Tibial nerve (tissue), 4 donors: ENCODE measurements around the gene TUB. TPM values are rescaled to one million over a fixed set of nuclear protein-coding genes. Genes with fewer than 3 reads are reported as not detected.

Experiments used
- DNase-seq, 2 donors: peaks; one replicate each; pipeline ENCODE4 v3.0.0-alpha.2; 2019; ENCODE audit warnings: low spot score in 2 of 2
- H3K27ac ChIP-seq, 4 donors: fragments of 200-600 bp; sonication (generic) in 3 of 4; one replicate each; pipeline ENCODE4 v1.5.1; 2017 to 2019; ENCODE audit warnings: mild to moderate bottlenecking in 1 of 4
- H3K27me3 ChIP-seq, 2 donors: fragments of 200-600 bp; sonication (generic) in 1 of 2; one replicate each; pipeline versions ENCODE4 v1.5.1 to v1.6.0; 2017 to 2019
- H3K36me3 ChIP-seq, 3 donors: fragments of 200-600 bp; sonication (generic); one replicate each; pipeline ENCODE4 v1.5.1; 2018 to 2019
- H3K4me1 ChIP-seq, 4 donors: fragments of 200-600 bp; sonication (generic) in 3 of 4; one replicate each; pipeline ENCODE4 v1.5.1; 2017 to 2019
- H3K4me3 ChIP-seq, 4 donors: fragments of 200-600 bp; sonication (generic) in 3 of 4; one replicate each; pipeline ENCODE4 v1.5.1; 2017 to 2019; ENCODE audit warnings: mild to moderate bottlenecking in 1 of 4, moderate library complexity in 1 of 4
- H3K9me3 ChIP-seq, 4 donors: fragments of 200-600 bp; sonication (generic) in 3 of 4; one replicate each; pipeline ENCODE4 v1.5.1; 2017 to 2019
- CTCF ChIP-seq, 5 experiments: fragments of 200-600 bp in 3 of 5; fragments of 450-650 bp in 2 of 5; sonication (generic) in 3 of 5; IDR thresholded peaks; one replicate each; pipeline ENCODE4 v1.5.1; 2016 to 2019; ENCODE audit warnings: antibody characterized with exemption in 5 of 5, mild to moderate bottlenecking in 3 of 5, moderate library complexity in 2 of 5
- EP300 ChIP-seq, 2 donors: sonication (generic); formaldehyde crosslinking; IDR thresholded peaks; one replicate each; pipeline ENCODE4 v1.6.1; 2017; ENCODE audit warnings: antibody characterized with exemption in 2 of 2, mild to moderate bottlenecking in 1 of 2
- POLR2A ChIP-seq, 2 donors: fragments of 450-650 bp; IDR thresholded peaks; one replicate each; pipeline ENCODE4 v1.6.1; 2017; ENCODE audit warnings: antibody characterized with exemption in 2 of 2, mild to moderate bottlenecking in 2 of 2, moderate library complexity in 2 of 2
- WGBS, 2 donors: methylation state at CpG; one replicate each; pipeline ENCODE4 v1.1.5; 2018; 5-methylcytosine and 5-hydroxymethylcytosine counted together
- total RNA-seq, 4 donors: library from RNA; depleted of rRNA; stranded (reverse); fragments of >200 nt; gene quantifications; one replicate each; pipeline ENCODE4 v1.1.0, GENCODE V29; 2016

The TUB gene
- total RNA-seq, 4 donors from 2014 or later = 9.3 to 14.5 (median 12.5) TPM

DNA sequence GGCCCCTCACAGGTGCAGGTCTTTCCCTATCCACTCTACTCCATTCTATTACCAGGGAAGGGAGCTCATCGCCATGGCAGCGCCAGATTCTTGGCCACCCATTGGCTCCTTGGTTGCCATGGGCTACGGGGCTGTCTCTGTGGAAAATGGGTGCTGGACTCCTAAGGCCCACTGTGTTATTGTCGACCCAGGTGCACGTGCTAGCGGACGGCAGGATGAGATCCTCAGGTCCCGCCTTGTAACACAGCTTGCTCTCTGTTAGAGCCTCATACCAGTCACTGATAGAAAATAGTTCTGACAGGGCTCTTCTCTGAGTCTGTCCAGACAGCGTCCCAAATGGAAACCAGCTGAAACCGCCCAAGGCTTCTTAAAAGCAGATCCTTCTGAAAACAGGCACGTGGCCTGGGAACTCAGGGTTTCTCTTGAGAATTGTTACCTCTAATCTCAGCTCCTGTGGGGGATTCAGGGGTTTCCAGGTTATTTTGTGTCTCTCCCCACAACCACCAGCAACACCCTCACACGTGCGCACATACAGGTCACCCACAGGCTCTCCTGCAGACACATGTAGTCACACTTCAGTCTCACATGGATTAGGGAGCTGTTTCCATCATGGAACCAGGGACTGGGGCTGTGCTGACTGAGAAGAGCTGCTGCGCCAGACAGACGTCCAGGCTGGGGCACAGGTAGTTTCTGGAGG is 1.5 kb downstream of the TUB start:
- Histone ChIP-seq H3K27me3 (no peaks in the 10 kb centered on the region), H3K36me3 (no peaks in the 10 kb centered on the region), H3K27ac (no peak overlapping the region), H3K4me3 (no peak overlapping the region), H3K9me3 (no peaks in the 10 kb centered on the region), H3K4me1 (peaks cover 0 to 42% (median 3%) of the 10 kb centered on the region in 4 donors)
- WGBS, 2 donors = 80 to 94% methylated on average over 15 of the region's 15 CpGs
- DNase-seq = no peak
- TF ChIP-seq CTCF (IDR thresholded peaks at IDR 0.05) = no peak
- no peak for TF ChIP-seq EP300 (IDR thresholded peaks at IDR 0.05)
- TF ChIP-seq POLR2A (IDR thresholded peaks at IDR 0.05) = no peak

GRCh38 chr11:8083088-8083395 is 2.0 kb downstream of the TUB start:
- no peaks in the 10 kb centered on the region for H3K36me3 ChIP-seq
- H3K4me1 ChIP-seq = peaks cover 0 to 42% (median 3%) of the 10 kb centered on the region in 4 donors
- 76 to 80% methylated on average over 9 of the region's 9 CpGs for WGBS, 2 donors
- H3K9me3 ChIP-seq = no peaks in the 10 kb centered on the region
- H3K27me3 ChIP-seq = no peaks in the 10 kb centered on the region
- TF ChIP-seq EP300 (IDR thresholded peaks at IDR 0.05) (no peak), CTCF (IDR thresholded peaks at IDR 0.05) (no peak), POLR2A (IDR thresholded peaks at IDR 0.05) (no peak)
- no peak for DNase-seq
- no peak overlapping the region for H3K4me3 ChIP-seq
- H3K27ac ChIP-seq = no peak overlapping the region

DNA sequence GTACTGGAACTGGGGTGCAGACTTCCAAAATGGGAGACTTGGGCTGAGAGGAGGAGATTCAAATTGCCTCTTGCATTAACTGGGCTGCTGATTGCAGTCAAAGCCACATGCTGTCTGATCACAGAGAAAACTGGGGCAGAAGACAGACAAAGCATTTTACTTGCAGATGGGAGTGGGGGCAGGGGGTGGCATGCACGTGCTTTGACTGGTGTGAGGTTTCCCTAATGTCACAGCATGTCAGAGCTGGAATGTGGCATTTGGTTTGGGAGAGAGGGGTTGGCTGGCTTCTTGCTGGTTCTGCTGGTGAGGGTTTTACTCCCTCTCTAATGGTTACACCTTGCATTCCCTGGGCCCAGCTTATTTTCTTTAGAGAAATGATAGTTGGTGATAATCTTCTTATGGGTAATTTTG is 2.9 kb downstream of the TUB start:
- no peak overlapping the region for H3K27ac ChIP-seq
- H3K4me1 ChIP-seq = peaks cover 0 to 42% (median 3%) of the 10 kb centered on the region in 4 donors
- no peak for DNase-seq
- H3K9me3 ChIP-seq = no peaks in the 10 kb centered on the region
- H3K4me3 ChIP-seq = no peak overlapping the region
- H3K36me3 ChIP-seq = no peaks in the 10 kb centered on the region
- WGBS, 2 donors = 44 to 55% methylated on average over 1 of the region's 1 CpG
- no peaks in the 10 kb centered on the region for H3K27me3 ChIP-seq
- TF ChIP-seq POLR2A (IDR thresholded peaks at IDR 0.05) (no peak), CTCF (IDR thresholded peaks at IDR 0.05) (no peak), EP300 (IDR thresholded peaks at IDR 0.05) (no peak)

GRCh38 chr11:8084352-8084751 is 3.3 kb downstream of the TUB start:
- H3K4me3 ChIP-seq = no peak overlapping the region
- 91 to 94% methylated on average over 6 of the region's 6 CpGs for WGBS, 2 donors
- H3K27ac ChIP-seq = no peak overlapping the region
- no peaks in the 10 kb centered on the region for H3K27me3 ChIP-seq
- peaks cover 0 to 42% (median 3%) of the 10 kb centered on the region in 4 donors for H3K4me1 ChIP-seq
- H3K36me3 ChIP-seq = no peaks in the 10 kb centered on the region
- H3K9me3 ChIP-seq = no peaks in the 10 kb centered on the region
- DNase-seq = no peak
- TF ChIP-seq POLR2A (IDR thresholded peaks at IDR 0.05) = no peak
- TF ChIP-seq CTCF (IDR thresholded peaks at IDR 0.05) = no peak
- no peak for TF ChIP-seq EP300 (IDR thresholded peaks at IDR 0.05)

- Histone ChIP-seq H3K4me3 (no peak overlapping the region), H3K4me1 (peaks cover 0 to 42% (median 3%) of the 10 kb centered on the region in 4 donors)
- WGBS, 2 donors = 81 to 87% methylated on average over 10 to 11 of the region's 11 CpGs
Observed at GRCh38 chr11:8085011-8085645, 4.1 kb downstream of the TUB start.

More at GRCh38 chr11:8085011-8085645, 4.1 kb downstream of the TUB start:
- H3K9me3 ChIP-seq = no peaks in the 10 kb centered on the region
- H3K27me3 ChIP-seq = no peaks in the 10 kb centered on the region
- H3K36me3 ChIP-seq = no peaks in the 10 kb centered on the region
- DNase-seq = no peak
- H3K27ac ChIP-seq = no peak overlapping the region
- TF ChIP-seq EP300 (IDR thresholded peaks at IDR 0.05) (no peak), CTCF (IDR thresholded peaks at IDR 0.05) (no peak), POLR2A (IDR thresholded peaks at IDR 0.05) (no peak)
